ENCODE results near the gene JMJD8. TPM values are rescaled to one million over a fixed set of nuclear protein-coding genes. Genes with fewer than 3 reads are reported as not detected.

The JMJD8 gene
- total RNA-seq, 2 experiments from 2014 or later, result 48.7 to 82.3 TPM

DNA sequence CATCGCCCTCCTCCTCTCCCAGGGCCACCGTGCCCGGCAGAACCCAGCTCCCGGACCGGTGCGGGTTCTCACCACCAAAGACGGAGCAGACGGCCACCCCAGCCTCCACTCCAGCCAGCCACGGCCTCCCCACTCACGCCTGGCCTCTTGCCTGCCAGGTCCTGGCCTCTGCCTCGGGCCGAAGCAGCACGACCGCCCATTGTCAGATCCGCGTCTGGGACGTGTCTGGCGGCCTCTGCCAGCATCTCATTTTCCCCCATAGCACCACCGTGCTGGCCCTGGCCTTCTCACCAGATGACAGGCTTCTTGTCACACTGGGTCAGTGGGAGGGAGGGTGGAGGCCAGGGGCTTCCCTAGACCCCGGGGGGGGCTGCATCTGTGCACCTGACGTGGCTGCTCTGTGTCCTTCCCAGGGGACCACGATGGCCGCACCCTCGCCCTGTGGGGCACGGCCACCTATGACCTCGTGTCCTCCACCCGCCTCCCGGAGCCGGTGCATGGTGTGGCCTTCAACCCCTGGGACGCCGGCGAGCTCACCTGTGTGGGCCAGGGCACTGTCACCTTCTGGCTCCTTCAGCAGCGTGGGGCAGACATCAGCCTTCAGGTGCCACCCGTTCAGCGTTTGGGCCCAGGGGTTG is 22.8 kb downstream of the JMJD8 start:
- Histone ChIP-seq H3K4me1 (ENCODE audit: insufficient read depth, low read length, poor library complexity, severe bottlenecking) (peaks cover 6% of the 10 kb centered on the region), H3K4me2 (ENCODE audit: low read length) (peak overlapping the region; percentile 30; the same call in 1 of the 2 replicates), H2AFZ (ENCODE audit: low read length) (no peak overlapping the region)

DNA sequence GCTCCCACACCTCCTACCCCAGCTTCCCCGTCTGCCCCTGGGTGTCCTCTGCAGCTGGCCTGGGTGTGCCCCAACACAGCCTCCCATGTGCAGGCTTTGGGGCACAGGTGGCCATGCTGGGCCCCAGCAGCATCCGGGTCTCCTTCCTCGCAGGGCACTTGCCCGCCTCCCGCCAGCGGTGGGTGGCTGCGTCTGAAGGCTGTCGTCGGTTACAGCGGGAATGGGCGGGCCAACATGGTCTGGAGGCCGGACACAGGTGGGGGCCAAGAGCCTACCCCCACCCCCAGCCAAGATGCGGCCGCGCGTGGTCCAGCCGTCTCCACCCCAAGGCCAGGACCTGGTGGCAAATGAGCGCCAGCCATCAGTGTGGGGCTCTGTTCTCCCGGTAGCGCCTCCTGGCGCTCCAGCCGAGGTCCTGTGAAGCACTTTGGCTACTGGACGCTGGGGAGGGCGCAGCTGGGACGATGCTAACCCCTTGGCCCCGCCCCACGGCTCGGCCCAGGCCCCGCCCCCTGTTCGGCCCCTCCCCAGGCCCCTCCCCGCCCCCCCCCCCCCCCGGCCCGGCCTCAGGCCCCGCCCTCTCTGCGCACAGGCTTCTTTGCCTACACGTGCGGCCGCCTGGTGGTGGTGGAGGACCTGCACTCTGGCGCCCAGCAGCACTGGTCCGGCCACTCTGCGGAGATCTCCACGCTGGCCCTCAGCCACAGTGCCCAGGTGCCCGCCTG is 23.5 kb downstream of the JMJD8 start:
- Histone ChIP-seq H3K4me3 (ENCODE audit: low read depth, low read length, poor library complexity, severe bottlenecking) (no peak overlapping the region), H2AFZ (ENCODE audit: low read length) (no peak overlapping the region)
- intact Hi-C loops (cut with micrococcal nuclease; ENCODE audit: unreplicated experiment), result loop anchor here (1.0 kb wide), 1 partner anchor 81 kb away; no protein-coding TSS in a partner anchor

More for the DNA sequence above, 22.8 kb downstream of the JMJD8 start:
- ChIA-PET CTCF (ENCODE audit: unreplicated experiment) (no interaction called here), POLR2A (no interaction called here)
- TF ChIP-seq, protein P1, sequence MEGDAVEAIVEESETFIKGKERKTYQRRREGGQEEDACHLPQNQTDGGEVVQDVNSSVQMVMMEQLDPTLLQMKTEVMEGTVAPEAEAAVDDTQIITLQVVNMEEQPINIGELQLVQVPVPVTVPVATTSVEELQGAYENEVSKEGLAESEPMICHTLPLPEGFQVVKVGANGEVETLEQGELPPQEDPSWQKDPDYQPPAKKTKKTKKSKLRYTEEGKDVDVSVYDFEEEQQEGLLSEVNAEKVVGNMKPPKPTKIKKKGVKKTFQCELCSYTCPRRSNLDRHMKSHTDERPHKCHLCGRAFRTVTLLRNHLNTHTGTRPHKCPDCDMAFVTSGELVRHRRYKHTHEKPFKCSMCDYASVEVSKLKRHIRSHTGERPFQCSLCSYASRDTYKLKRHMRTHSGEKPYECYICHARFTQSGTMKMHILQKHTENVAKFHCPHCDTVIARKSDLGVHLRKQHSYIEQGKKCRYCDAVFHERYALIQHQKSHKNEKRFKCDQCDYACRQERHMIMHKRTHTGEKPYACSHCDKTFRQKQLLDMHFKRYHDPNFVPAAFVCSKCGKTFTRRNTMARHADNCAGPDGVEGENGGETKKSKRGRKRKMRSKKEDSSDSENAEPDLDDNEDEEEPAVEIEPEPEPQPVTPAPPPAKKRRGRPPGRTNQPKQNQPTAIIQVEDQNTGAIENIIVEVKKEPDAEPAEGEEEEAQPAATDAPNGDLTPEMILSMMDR (conservative IDR thresholded peaks at IDR 0.05; ENCODE audit: low read length), result peak; percentile 2
- TF ChIP-seq EZH2phosphoT487 (IDR thresholded peaks at IDR 0.05; ENCODE audit: borderline replicate concordance, low read depth, low read length), result no peak
- Histone ChIP-seq H3K9me2 (ENCODE audit: insufficient read depth, low read length) (no peaks in the 10 kb centered on the region), H3K27ac (ENCODE audit: low read depth, low read length, poor library complexity, severe bottlenecking) (no peak overlapping the region), H3K36me3 (ENCODE audit: insufficient read depth, low read length) (peaks cover 38% of the 10 kb centered on the region; the same call in 1 of the 2 replicates), H3K9me3 (ENCODE audit: low read length) (no peaks in the 10 kb centered on the region), H3K79me2 (ENCODE audit: insufficient read depth, low read depth, low read length) (no peaks in the 10 kb centered on the region), H4K20me1 (ENCODE audit: insufficient read depth, low read length) (no peaks in the 10 kb centered on the region), H3K4me3 (ENCODE audit: low read depth, low read length, poor library complexity, severe bottlenecking) (no peak overlapping the region)
- BruUV-seq (replicated peaks), result no TSS peak
- DNase-seq (ENCODE audit: low spot score), result no peak
- intact Hi-C loops (cut with micrococcal nuclease; ENCODE audit: unreplicated experiment), result no loop called here

More for the DNA sequence above, 23.5 kb downstream of the JMJD8 start:
- Histone ChIP-seq H3K9me3 (ENCODE audit: low read length) (no peaks in the 10 kb centered on the region), H3K27ac (ENCODE audit: low read depth, low read length, poor library complexity, severe bottlenecking) (no peak overlapping the region), H4K20me1 (ENCODE audit: insufficient read depth, low read length) (no peaks in the 10 kb centered on the region), H3K4me2 (ENCODE audit: low read length) (peak overlapping the region; percentile 30; the same call in 1 of the 2 replicates), H3K36me3 (ENCODE audit: insufficient read depth, low read length) (peaks cover 41% of the 10 kb centered on the region; the same call in 1 of the 2 replicates), H3K79me2 (ENCODE audit: insufficient read depth, low read depth, low read length) (no peaks in the 10 kb centered on the region), H3K4me1 (ENCODE audit: insufficient read depth, low read length, poor library complexity, severe bottlenecking) (peaks cover 6% of the 10 kb centered on the region), H3K9me2 (ENCODE audit: insufficient read depth, low read length) (no peaks in the 10 kb centered on the region)
- TF ChIP-seq EZH2phosphoT487 (IDR thresholded peaks at IDR 0.05; ENCODE audit: borderline replicate concordance, low read depth, low read length), result no peak
- TF ChIP-seq, protein P1 (conservative IDR thresholded peaks at IDR 0.05; ENCODE audit: low read length), result peak; percentile 27
- BruUV-seq (replicated peaks), result no TSS peak
- ChIA-PET POLR2A (no interaction called here), CTCF (ENCODE audit: unreplicated experiment) (no interaction called here)
- peak; percentile 91 for DNase-seq (ENCODE audit: low spot score)
